ENCODE results near the gene CCNB1IP1. TPM values are rescaled to one million over a fixed set of nuclear protein-coding genes. Genes with fewer than 3 reads are reported as not detected.

The CCNB1IP1 gene
- 10 to 100 TPM; 34.6 to 47.8 TPM for total RNA-seq

- intact Hi-C loops (cut with DNase I): loop anchor here (5.0 kb wide), 2 partner anchors 79 to 279 kb away; partner anchors contain the start of gene TEP1
- H3K9me3 ChIP-seq: no peaks in the 10 kb centered on the region
- DNase-seq (ENCODE audit: low spot score): peak; percentile 77
- under 1% methylated on average over 19 of the region's 19 CpGs for WGBS
- no peaks in the 10 kb centered on the region for H3K27me3 ChIP-seq (replicated peaks; ENCODE audit: insufficient read depth)
- peak within 1 kb of the TSS; percentile 75 to 83 for H3K27ac ChIP-seq
- H3K4me1 ChIP-seq (replicated peaks): no peaks in the 10 kb centered on the region
- H3K4me3 ChIP-seq: peak within 1 kb of the TSS; percentile 35 to 48
- TF ChIP-seq CTCF (IDR thresholded peaks at IDR 0.05) (no peak), POLR2AphosphoS5 (IDR thresholded peaks at IDR 0.05) (peak; percentile 90), POLR2A (IDR thresholded peaks at IDR 0.05) (peak; percentile 33)
- H3K36me3 ChIP-seq: no peaks in the 10 kb centered on the region
These were observed at the start of gene CCNB1IP1 for GRCh38 chr14:20332788-20333493. TSS of gene CCNB1IP1 (minus strand) at chr14:20333279. CDS start at chr14:20316523, 16,756 bp downstream.

- H3K9me3 ChIP-seq: no peaks in the 10 kb centered on the region
- no peak overlapping the region for H3K4me3 ChIP-seq
- peaks cover 35 to 82% of the 10 kb centered on the region in 2 donors for H3K36me3 ChIP-seq
- TF ChIP-seq CTCF (IDR thresholded peaks at IDR 0.05) (no peak), POLR2A (IDR thresholded peaks at IDR 0.05) (no peak), POLR2AphosphoS5 (IDR thresholded peaks at IDR 0.05) (no peak)
- 89% methylated on average over 12 of the region's 12 CpGs for WGBS
- intact Hi-C loops (cut with DNase I): no loop called here
- no peaks in the 10 kb centered on the region for H3K27me3 ChIP-seq (replicated peaks; ENCODE audit: insufficient read depth)
- H3K4me1 ChIP-seq (replicated peaks): no peaks in the 10 kb centered on the region
- DNase-seq (ENCODE audit: low spot score): no peak
- no peak overlapping the region for H3K27ac ChIP-seq
These were observed 49.4 kb upstream of the CCNB1IP1 start for GRCh38 chr14:20382526-20382925.

- no peaks in the 10 kb centered on the region for H3K27me3 ChIP-seq (replicated peaks; ENCODE audit: insufficient read depth)
- H3K4me1 ChIP-seq (replicated peaks): no peaks in the 10 kb centered on the region
- no peak overlapping the region for H3K4me3 ChIP-seq
- H3K27ac ChIP-seq: no peak overlapping the region
- H3K36me3 ChIP-seq: peaks cover 31 to 81% of the 10 kb centered on the region in 2 donors
- no peaks in the 10 kb centered on the region for H3K9me3 ChIP-seq
- no peak for DNase-seq (ENCODE audit: low spot score)
- intact Hi-C loops (cut with DNase I): no loop called here
- WGBS: 80% methylated on average over 7 of the region's 7 CpGs
- TF ChIP-seq POLR2A (IDR thresholded peaks at IDR 0.05): no peak
- no peak for TF ChIP-seq CTCF (IDR thresholded peaks at IDR 0.05)
- no peak for TF ChIP-seq POLR2AphosphoS5 (IDR thresholded peaks at IDR 0.05)
These were observed 48.3 kb upstream of the CCNB1IP1 start for GRCh38 chr14:20381341-20381740.

GRCh38 chr14:20380681-20381080, 47.6 kb upstream of the CCNB1IP1 start:
- Histone ChIP-seq H3K27ac (no peak overlapping the region), H3K4me3 (no peak overlapping the region), H3K27me3 (replicated peaks; ENCODE audit: insufficient read depth) (no peaks in the 10 kb centered on the region), H3K9me3 (no peaks in the 10 kb centered on the region), H3K4me1 (replicated peaks) (no peaks in the 10 kb centered on the region), H3K36me3 (peaks cover 34 to 74% of the 10 kb centered on the region in 2 donors)
- TF ChIP-seq POLR2A (IDR thresholded peaks at IDR 0.05) (no peak), POLR2AphosphoS5 (IDR thresholded peaks at IDR 0.05) (no peak), CTCF (IDR thresholded peaks at IDR 0.05) (no peak)
- 84% methylated on average over 6 of the region's 6 CpGs for WGBS
- no peak for DNase-seq (ENCODE audit: low spot score)
- intact Hi-C loops (cut with DNase I): no loop called here

GRCh38 chr14:20379743-20380142, 46.7 kb upstream of the CCNB1IP1 start:
- H3K27me3 ChIP-seq (replicated peaks; ENCODE audit: insufficient read depth): no peaks in the 10 kb centered on the region
- no peaks in the 10 kb centered on the region for H3K4me1 ChIP-seq (replicated peaks)
- no peak for DNase-seq (ENCODE audit: low spot score)
- H3K9me3 ChIP-seq: no peaks in the 10 kb centered on the region
- H3K36me3 ChIP-seq: peaks cover 33 to 69% of the 10 kb centered on the region in 2 donors
- intact Hi-C loops (cut with DNase I): no loop called here
- WGBS: 43% methylated on average over 1 of the region's 1 CpG
- H3K4me3 ChIP-seq: no peak overlapping the region
- no peak for TF ChIP-seq POLR2A (IDR thresholded peaks at IDR 0.05)
- no peak overlapping the region for H3K27ac ChIP-seq

Data from prostate gland (tissue), 2 donors.